ENCODE measurements around the gene ZNF789. TPM values are rescaled to one million over a fixed set of nuclear protein-coding genes. Genes with fewer than 3 reads are reported as not detected.

Gene ZNF789
- total and polyA plus RNA-seq, 2 of the 13 experiments (the other 11 are each of a cell fraction or from before 2014, with no cell fraction given), result 19.8 to 25.1 TPM

GRCh38 chr7:99473315-99473596 is 566 bp downstream of the ZNF789 start:
- Histone ChIP-seq H3K4me3 (replicated peaks in 1 of 3; ENCODE audit: insufficient read depth in 1 of 3, low read depth in 2 of 3, low read length in 3 of 3) (peak overlapping the region; percentile 73 to 86 (median 79)), H2AFZ (ENCODE audit: low read length) (no peak overlapping the region), H4K20me1 (ENCODE audit: insufficient read depth, low read length) (peaks cover 3% of the 10 kb centered on the region; the same call in 1 of the 2 replicates), H3K79me2 (ENCODE audit: insufficient read depth, low read length) (peaks cover 52% of the 10 kb centered on the region), H3K27ac (ENCODE audit: extremely low read length, insufficient read depth, low read length) (peak overlapping the region; percentile 84), H3K9ac (ENCODE audit: insufficient read depth, low read depth, low read length) (peak overlapping the region; percentile 83), H3K4me1 (ENCODE audit: insufficient read depth, low read length) (peaks cover 55% of the 10 kb centered on the region), H3K27me3 (ENCODE audit: control insufficient read depth in 1 of 2, insufficient read depth in 2 of 2, low read length in 2 of 2) (no peaks in the 10 kb centered on the region), H3K4me2 (ENCODE audit: low read depth, low read length) (peak overlapping the region; percentile 82), H3K9me3 (ENCODE audit: low read length) (no peaks in the 10 kb centered on the region), H3K36me3 (replicated peaks in 1 of 2; ENCODE audit: control insufficient read depth in 1 of 2, insufficient read depth in 2 of 2, low read length in 2 of 2) (peaks cover 8 to 13% of the 10 kb centered on the region in 2 experiments)
- in situ Hi-C loops (cut with HindIII; ENCODE audit: extremely low pct_ligation_motif_present, low pct_unique_long_range_greater_than_20kb) (no loop called here), intact Hi-C loops (cut with micrococcal nuclease; ENCODE audit: unreplicated experiment) (no loop called here)
- ATAC-seq (peak; percentile 42), FAIRE-seq (peak; percentile 40), DNase-seq (ENCODE audit: low spot score) (peak; percentile 76)
- ChIA-PET CTCF (ENCODE audit: low intra/inter-chr PET ratio, low total read pairs) (no interaction called here), POLR2A (interaction anchor here (0.9 to 3.2 kb wide), 4 partner anchors 8 to 33 kb away, joined by 3 to 15 read pairs (median 5); partner anchors contain the start of genes ATP5MF, ZKSCAN5 and ZNF394)
- 0% methylated on average over 7 of the region's 7 CpGs for WGBS (ENCODE audit: low lambda C conversion rate)
- BruUV-seq (replicated peaks), result TSS peak; percentile 87
- TF ChIP-seq TEAD3 (CRISPR knock-in tag; optimal IDR thresholded peaks at IDR 0.05; ENCODE audit: borderline replicate concordance), result peak; percentile 29
- no peak for TF ChIP-seq ZNF296 (CRISPR knock-in tag; conservative IDR thresholded peaks at IDR 0.05)
- no peak for TF ChIP-seq ZNF713 (CRISPR knock-in tag; IDR thresholded peaks at IDR 0.05)
- 0 out of 2 replicates have a peak, but pooled peaks have one; percentile 39 for TF ChIP-seq SRF (IDR thresholded peaks at IDR 0.05; ENCODE audit: low read depth, low read length)
- 0 out of 2 replicates have a peak, but pooled peaks have one; percentile 19 for TF ChIP-seq ZBTB40 (IDR thresholded peaks at IDR 0.05)
- TF ChIP-seq ZBTB40 (CRISPR knock-in tag; IDR thresholded peaks at IDR 0.05), result no peak
- TF ChIP-seq ZNF776 (CRISPR knock-in tag; IDR thresholded peaks at IDR 0.05), result no peak
- TF ChIP-seq FOXA3 (CRISPR knock-in tag; IDR thresholded peaks at IDR 0.05), result 0 out of 2 replicates have a peak, but pooled peaks have one; percentile 4
- no peak for TF ChIP-seq ZNF549 (CRISPR knock-in tag; IDR thresholded peaks at IDR 0.05)
- TF ChIP-seq ZNF160 (CRISPR knock-in tag; IDR thresholded peaks at IDR 0.05), result no peak
- no peak for TF ChIP-seq GATAD2A (CRISPR knock-in tag; IDR thresholded peaks at IDR 0.05)
- no peak for TF ChIP-seq FOXK2 (IDR thresholded peaks at IDR 0.05)
- no peak for TF ChIP-seq DDIT3 (CRISPR knock-in tag; IDR thresholded peaks at IDR 0.05)
- TF ChIP-seq ZNF12 (CRISPR knock-in tag; IDR thresholded peaks at IDR 0.05), result no peak
- TF ChIP-seq POGK (CRISPR knock-in tag; conservative IDR thresholded peaks at IDR 0.05), result no peak
- TF ChIP-seq ATF3 (CRISPR knock-in tag; IDR thresholded peaks at IDR 0.05), result no peak

Data from HepG2 (cell line).